NCI-H748 treated with DMSO at 0.1 percent for 48 hours (cell line): ENCODE data around the gene OR2T3.
"Not testable (repeated sequence)": the region's sequence is repeated elsewhere in the genome, so short reads cannot be mapped to it uniquely, and the experiment has no call there.

Experiments
- DNase-seq: peaks from one replicate; lab custom pipeline; 2025; lab: John Stamatoyannopoulos, UW

The OR2T3 gene, protein sequence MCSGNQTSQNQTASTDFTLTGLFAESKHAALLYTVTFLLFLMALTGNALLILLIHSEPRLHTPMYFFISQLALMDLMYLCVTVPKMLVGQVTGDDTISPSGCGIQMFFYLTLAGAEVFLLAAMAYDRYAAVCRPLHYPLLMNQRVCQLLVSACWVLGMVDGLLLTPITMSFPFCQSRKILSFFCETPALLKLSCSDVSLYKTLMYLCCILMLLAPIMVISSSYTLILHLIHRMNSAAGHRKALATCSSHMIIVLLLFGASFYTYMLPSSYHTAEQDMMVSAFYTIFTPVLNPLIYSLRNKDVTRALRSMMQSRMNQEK

GRCh38 chr1:248473051-248473450 is at the start of gene OR2T3:
Gene OR2T3 (plus strand): TSS chr1:248473351. CDS start chr1:248473351, 0 bp downstream.
- not testable (repeated sequence) for DNase-seq

- DNase-seq = not testable (repeated sequence)
Observed at GRCh38 chr1:248427526-248428191, 45.5 kb upstream of the OR2T3 start.

- DNase-seq = not testable (repeated sequence)
Observed at GRCh38 chr1:248428192-248428533, 45.0 kb upstream of the OR2T3 start.

DNA sequence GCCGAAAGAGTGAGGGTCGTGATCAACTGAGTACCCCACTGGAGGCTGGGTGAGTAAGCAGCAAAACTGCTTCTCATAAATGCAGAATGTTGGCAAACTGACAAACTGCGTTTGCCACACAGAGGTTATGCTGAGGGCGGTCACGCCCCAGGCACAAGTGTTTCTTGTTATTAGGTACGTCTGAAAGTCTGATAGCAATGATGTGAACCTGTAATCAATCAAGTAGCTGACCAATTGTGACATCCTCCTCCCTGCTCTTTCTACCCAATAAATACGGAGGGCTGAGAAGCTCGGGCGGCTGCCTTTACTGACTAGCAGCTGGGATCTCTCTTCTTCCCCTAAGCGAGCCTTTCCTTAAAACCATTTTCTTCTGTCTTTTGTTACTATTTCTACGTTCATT is 41.5 kb upstream of the OR2T3 start:
- not testable (repeated sequence) for DNase-seq

DNA sequence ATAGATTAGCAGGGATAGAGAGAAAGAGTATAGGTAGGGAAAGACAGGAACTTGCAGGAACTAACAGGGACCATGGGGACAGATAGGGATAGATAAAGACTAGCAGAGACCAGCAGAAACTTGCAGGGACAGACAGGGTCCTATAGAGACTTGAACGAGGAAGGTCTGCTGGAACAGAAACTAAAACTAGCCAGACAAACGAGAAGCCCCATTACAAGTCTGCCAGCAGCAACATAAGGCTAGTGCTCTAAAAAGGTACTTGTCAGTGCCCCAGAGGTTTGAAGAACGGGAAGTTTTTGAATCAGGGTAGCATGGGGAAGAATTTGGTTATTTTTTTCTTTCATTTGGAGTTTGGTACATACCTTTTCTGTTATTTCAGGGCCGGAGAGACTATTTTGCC is 41.0 kb upstream of the OR2T3 start:
- not testable (repeated sequence) for DNase-seq

- DNase-seq = not testable (repeated sequence)
Observed at GRCh38 chr1:248433811-248434415, 39.2 kb upstream of the OR2T3 start.

DNA sequence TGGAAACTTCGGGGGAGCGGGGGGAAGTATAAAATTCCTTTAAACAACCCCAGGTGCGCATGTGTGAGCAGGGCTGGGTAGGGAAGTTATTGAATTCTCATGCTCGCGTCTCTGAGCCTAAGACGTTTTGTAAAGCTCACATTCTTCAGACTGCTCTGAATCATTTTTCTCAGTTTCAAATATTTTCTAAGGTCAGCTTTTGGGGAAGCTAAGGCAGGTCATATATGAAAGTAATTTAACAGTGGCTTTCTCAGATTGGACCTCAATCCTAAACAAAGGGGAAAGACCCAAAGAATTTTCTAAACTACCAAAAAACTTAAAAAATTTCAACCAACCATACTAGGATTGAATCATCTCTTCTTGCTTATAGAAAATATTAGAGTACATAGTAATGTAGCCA is 38.2 kb upstream of the OR2T3 start:
- not testable (repeated sequence) for DNase-seq

DNA sequence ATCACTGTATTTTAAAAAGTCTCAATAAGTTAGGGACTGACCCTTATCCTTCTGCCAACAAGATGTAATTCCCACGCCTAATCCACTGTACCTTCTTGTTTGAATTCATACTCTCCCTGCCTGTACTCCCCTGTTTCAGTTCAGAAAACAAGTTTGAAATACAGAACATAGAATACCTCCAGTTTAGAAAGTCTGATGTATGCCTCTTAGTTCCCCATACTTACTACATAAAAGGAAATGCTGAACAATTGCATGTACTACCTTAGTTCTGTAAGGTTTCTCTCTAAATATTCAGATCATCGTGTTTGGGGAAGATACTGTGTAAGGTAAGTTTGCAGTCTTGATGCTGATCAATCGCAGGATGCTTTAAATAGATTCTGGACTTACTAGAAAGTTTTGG is 36.8 kb upstream of the OR2T3 start:
- DNase-seq = not testable (repeated sequence)

DNA sequence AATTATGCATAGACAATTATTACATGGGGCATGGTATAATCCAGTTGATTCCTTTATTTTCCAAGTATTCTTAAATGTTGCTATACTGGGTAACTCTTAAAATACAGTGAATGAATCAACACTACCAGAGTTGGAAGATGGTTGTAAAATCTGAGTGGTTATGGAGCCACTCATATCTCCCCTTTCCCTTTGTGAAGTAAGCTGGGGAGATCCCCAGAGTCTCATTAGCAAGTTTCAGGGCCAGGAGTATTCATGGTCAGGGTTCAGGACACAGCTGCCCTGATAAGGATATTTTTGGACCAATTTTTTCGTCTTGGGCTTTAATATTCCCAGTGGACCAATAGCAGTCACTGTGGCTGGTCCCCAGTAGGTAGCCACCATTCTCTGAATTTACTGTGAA is 34.5 kb upstream of the OR2T3 start:
- DNase-seq = not testable (repeated sequence)

DNA sequence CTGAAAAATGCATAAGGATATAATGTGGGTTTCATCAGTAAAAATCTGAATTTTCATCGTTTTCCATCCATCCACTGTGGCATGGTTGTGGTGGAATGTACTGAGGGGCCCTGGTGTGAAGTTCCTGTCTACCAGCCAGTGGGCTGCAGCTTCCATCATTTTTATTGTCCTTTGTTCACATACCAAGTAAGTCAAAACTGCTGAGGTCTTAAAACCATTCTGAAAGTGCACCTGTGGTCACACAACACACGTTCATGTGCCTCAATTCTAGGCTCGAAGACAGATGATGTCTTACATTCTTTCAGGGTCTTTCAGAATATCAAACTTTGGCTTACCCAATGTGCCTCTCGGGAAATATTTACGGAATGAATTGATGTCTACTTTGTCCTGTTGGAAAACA is 33.9 kb upstream of the OR2T3 start:
- DNase-seq = not testable (repeated sequence)

DNA sequence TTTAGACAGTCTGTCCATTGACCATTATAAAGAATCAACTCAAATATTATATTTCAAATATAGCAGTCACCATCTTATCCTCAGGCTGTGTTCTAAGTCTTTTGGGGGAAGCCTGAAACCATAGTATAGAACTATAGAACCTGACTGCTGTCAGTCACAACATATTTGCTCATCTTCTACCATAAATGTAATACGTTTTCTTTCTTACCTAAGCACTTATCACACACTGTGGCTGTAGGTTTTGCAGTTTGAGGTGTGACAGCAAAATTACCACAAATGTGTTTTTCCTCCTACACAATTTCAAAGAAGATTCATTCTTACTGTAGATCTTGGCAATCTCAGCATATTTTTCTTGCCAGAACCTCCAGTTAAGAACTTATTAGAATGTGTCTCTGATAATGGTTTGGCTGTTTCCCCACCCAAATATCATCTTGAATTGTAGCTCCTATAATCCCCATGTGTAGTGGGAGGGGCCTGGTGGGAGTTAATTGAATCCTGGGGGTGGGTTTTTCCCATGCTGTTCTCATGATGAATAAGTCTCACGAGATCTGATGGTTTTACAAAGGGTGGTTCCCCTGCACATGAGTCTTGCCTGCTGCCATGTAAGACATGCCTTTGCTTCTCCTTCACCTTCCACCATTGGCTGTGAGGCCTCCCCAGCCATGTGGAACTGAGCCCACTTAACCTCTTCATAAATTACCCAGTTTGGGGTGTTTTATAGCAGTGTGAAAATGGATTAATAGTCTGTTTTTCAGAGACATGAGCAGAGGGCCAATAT is 30.5 kb upstream of the OR2T3 start:
- not testable (repeated sequence) for DNase-seq

DNA sequence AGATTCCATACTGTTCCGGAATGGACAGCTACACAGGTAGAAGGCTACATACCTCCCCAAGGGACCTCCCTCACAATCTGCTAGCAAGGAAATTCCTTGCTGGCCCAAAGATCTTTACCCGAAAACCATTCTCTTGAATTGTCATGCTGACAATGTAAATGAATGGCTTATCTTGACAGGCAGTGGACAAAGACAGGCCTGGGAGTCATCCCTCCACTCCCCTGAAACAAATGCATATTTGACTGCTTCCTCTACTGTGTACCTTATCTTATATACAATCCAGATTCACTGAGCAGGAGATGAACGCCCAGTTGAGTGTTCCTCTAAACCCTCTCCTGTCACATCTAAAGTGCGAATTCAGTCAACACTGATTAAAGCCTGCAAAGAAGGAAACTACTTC is 28.5 kb upstream of the OR2T3 start:
- DNase-seq = not testable (repeated sequence)

- not testable (repeated sequence) for DNase-seq
Observed at GRCh38 chr1:248445399-248445798, 27.8 kb upstream of the OR2T3 start, which contains the start of gene OR2T2. Gene OR2T2 (plus strand): TSS chr1:248445637. CDS start chr1:248452798, 7,161 bp downstream.

DNA sequence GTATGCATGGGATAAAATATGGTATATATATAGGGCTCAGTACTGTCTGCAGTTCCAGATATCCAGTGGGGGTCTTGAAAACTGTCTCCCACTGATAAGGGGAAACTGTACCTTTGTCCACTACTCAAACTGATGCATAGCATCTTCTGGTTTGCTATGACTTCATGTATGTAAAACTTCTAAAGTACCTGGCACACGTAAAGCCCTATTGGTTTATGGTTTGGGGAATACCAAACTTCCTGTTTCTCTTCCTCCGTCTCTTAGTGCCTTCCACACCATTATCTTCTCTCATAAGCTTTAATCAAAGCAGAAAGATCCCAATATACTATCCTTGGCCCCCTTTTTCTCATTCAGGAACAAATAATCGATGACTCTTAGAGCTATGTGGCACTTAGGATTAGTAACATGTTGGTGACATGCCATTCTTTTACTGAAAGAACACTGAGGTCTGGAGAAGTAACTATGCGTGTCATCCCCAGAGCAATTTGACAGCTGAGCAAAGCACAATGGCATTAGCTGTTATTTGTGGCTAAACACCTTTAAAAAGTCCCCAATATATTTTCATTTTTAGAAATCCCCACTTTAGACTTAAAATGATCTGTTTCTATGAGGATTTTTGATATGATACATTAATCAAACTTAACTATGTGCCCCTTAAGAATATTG is 24.6 kb upstream of the OR2T3 start:
- not testable (repeated sequence) for DNase-seq

- not testable (repeated sequence) for DNase-seq
Observed at GRCh38 chr1:248449821-248450465, 23.2 kb upstream of the OR2T3 start.

DNA sequence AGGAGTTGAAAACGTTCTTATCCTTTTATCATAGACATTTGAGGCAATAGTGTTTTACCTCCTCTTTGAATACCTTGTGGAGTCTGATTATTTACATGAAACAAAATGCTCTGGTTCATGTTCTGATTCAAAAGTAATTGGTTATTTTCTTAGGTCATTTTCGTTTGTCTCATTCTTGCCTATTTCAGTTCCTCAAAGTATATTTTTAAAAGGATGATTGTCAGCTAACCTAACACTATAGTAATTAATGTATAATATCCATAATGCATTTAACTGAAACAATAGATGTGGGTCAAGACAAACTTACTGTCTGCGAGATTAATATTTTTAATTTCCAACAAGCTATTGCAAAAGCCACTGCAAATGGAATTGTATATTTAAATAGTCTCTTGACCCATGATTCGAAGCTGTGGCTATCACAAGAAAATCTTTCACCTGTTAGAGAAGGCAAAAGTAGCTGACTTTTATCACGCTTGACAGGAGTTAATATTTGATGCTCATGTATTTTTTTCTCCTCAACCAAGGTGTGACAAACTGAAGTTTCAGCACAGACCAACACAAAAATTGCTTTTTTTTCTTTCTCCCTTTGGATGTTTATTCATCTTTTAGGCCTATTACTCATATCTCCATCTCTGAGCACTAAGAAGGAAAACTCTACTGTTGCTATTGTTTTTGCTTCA is 22.5 kb upstream of the OR2T3 start:
- not testable (repeated sequence) for DNase-seq

GRCh38 chr1:248453619-248454018 is 19.5 kb upstream of the OR2T3 start:
- DNase-seq = not testable (repeated sequence)

DNA sequence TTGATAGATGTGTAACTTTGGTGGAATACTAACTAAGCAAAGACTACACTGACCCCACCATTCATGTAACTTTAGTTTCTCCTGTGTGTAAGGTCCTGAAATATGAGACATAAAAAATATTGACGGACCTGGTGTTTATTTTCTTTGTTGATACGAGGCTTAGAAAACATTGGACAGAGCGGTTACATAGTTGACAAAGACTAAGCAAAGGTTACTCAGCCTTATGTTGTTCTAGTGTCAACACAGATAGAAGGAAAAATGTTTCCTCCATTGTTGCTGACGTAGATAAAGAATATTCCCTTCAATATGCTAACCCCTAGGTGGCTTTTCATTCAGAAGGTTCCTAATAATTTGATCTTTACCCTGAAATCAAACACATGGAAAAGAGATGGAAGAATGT is 18.1 kb upstream of the OR2T3 start:
- not testable (repeated sequence) for DNase-seq

DNA sequence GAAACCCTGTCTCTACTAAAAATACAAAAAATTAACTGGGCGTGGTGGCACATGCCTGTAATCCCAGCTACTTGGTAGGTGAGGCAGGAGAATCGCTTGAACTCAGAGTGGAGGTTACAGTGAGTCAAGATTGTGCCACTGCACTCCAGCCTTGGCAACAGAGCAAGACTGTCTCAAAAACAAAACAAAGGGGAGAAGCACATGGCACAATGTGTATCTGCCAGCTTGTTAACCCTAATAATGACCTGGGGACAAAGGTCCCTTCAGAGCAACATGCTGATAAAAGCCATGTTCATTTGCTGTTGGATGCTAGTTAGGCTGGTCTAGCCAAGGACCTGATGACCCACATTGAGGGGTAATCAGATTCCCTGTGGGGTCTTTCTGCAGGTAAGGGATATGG is 16.5 kb upstream of the OR2T3 start:
- not testable (repeated sequence) for DNase-seq

- DNase-seq = not testable (repeated sequence)
Observed at GRCh38 chr1:248459117-248459516, 14.0 kb upstream of the OR2T3 start.
